ENCODE measurements around the gene INPP4A. TPM values are rescaled to one million over a fixed set of nuclear protein-coding genes. Genes with fewer than 3 reads are reported as not detected.

INPP4A gene
- total RNA-seq, 4 donors from 2014 or later, result 13.6 to 25.2 (median 17.2) TPM

GRCh38 chr2:98484652-98485452 lies 40.2 kb downstream of the INPP4A start:
- TF ChIP-seq POLR2A (IDR thresholded peaks at IDR 0.05), result no peak
- TF ChIP-seq, protein P1, sequence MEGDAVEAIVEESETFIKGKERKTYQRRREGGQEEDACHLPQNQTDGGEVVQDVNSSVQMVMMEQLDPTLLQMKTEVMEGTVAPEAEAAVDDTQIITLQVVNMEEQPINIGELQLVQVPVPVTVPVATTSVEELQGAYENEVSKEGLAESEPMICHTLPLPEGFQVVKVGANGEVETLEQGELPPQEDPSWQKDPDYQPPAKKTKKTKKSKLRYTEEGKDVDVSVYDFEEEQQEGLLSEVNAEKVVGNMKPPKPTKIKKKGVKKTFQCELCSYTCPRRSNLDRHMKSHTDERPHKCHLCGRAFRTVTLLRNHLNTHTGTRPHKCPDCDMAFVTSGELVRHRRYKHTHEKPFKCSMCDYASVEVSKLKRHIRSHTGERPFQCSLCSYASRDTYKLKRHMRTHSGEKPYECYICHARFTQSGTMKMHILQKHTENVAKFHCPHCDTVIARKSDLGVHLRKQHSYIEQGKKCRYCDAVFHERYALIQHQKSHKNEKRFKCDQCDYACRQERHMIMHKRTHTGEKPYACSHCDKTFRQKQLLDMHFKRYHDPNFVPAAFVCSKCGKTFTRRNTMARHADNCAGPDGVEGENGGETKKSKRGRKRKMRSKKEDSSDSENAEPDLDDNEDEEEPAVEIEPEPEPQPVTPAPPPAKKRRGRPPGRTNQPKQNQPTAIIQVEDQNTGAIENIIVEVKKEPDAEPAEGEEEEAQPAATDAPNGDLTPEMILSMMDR (IDR thresholded peaks at IDR 0.05), result no peak
- no peak for TF ChIP-seq POLR2AphosphoS5 (IDR thresholded peaks at IDR 0.05)
- no peak for TF ChIP-seq EP300 (IDR thresholded peaks at IDR 0.05)
- Histone ChIP-seq H3K36me3 (no peaks in the 10 kb centered on the region), H3K9me3 (no peaks in the 10 kb centered on the region), H3K4me1 (peaks cover 27% of the 10 kb centered on the region), H3K27ac (no peak overlapping the region), H3K27me3 (no peaks in the 10 kb centered on the region), H3K4me3 (no peak overlapping the region)
- peak in 1 of 2 donors; percentile 15 for DNase-seq (ENCODE audit: low spot score in 2 of 2)
- 79% methylated on average over 13 of the region's 13 CpGs for WGBS

DNA sequence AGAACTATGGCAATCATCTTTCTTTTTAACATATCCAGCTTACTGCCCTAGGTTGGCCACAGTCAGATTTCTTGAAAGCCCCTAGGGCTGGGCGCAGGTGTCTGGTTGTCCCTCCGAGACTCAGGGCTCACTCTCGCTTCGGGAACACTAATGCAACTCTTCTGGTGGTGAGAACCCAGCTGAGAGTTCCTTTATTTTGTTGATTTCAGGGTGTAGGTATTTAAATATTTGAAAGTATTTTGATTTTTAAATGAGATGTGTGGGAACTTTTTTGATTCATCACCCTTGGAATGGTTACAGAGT lies 40.7 kb downstream of the INPP4A start:
- TF ChIP-seq EP300 (IDR thresholded peaks at IDR 0.05) (no peak), POLR2AphosphoS5 (IDR thresholded peaks at IDR 0.05) (no peak), POLR2A (IDR thresholded peaks at IDR 0.05) (no peak)
- TF ChIP-seq, protein P1 (IDR thresholded peaks at IDR 0.05), result no peak
- WGBS, result 69% methylated on average over 4 of the region's 4 CpGs
- DNase-seq (ENCODE audit: low spot score in 2 of 2), result peak in 1 of 2 donors; percentile 26
- no peaks in the 10 kb centered on the region for H3K9me3 ChIP-seq
- H3K4me3 ChIP-seq, result no peak overlapping the region
- H3K36me3 ChIP-seq, result no peaks in the 10 kb centered on the region
- peaks cover 27% of the 10 kb centered on the region for H3K4me1 ChIP-seq
- no peak overlapping the region for H3K27ac ChIP-seq
- H3K27me3 ChIP-seq, result no peaks in the 10 kb centered on the region

DNA sequence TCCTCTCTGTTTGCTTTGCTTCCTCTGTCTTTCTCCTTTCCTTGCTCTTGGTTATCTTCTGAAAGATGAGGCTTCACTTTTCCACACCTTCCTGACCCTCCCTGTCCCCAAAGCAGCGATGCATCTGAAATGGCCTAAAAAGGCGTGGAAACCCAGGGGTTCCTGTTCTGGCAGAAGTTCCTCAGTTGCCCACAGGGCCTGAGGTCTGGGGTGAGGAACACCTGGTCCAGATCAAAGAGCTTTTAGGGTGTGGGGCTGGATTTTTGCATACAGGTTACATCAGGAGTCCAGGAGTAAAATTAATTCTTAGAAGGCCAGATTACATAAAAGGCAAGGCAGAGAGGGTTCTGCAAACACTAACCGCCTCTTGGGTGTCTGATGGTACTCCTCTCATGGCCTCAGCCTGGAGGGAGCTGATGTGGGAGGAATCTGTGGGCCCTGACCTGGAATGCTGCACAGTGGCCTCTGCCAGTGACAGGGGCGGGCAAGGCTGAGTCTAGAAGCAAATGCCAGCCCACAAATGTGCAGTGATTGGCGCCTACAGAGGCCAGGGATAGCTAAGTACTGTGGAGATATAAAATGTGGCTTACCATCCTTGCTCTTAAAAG lies 41.8 kb downstream of the INPP4A start:
- Histone ChIP-seq H3K4me1 (peaks cover 23% of the 10 kb centered on the region), H3K9me3 (no peaks in the 10 kb centered on the region), H3K27me3 (no peaks in the 10 kb centered on the region), H3K27ac (no peak overlapping the region), H3K4me3 (no peak overlapping the region), H3K36me3 (no peaks in the 10 kb centered on the region)
- DNase-seq (ENCODE audit: low spot score in 2 of 2), result peak in 1 of 2 donors; percentile 40
- 75% methylated on average over 5 of the region's 5 CpGs for WGBS
- TF ChIP-seq POLR2A (IDR thresholded peaks at IDR 0.05) (no peak), EP300 (IDR thresholded peaks at IDR 0.05) (no peak), POLR2AphosphoS5 (IDR thresholded peaks at IDR 0.05) (no peak)
- TF ChIP-seq, protein P1 (IDR thresholded peaks at IDR 0.05), result no peak

GRCh38 chr2:98487101-98487805 lies 42.6 kb downstream of the INPP4A start:
- peaks cover 23% of the 10 kb centered on the region for H3K4me1 ChIP-seq
- WGBS, result 92% methylated on average over 2 of the region's 2 CpGs

More at GRCh38 chr2:98487101-98487805, 42.6 kb downstream of the INPP4A start:
- DNase-seq (ENCODE audit: low spot score in 2 of 2), result no peak
- TF ChIP-seq POLR2A (IDR thresholded peaks at IDR 0.05) (no peak), EP300 (IDR thresholded peaks at IDR 0.05) (no peak), POLR2AphosphoS5 (IDR thresholded peaks at IDR 0.05) (no peak)
- TF ChIP-seq, protein P1 (IDR thresholded peaks at IDR 0.05), result no peak
- H3K36me3 ChIP-seq, result no peaks in the 10 kb centered on the region
- no peaks in the 10 kb centered on the region for H3K27me3 ChIP-seq
- H3K4me3 ChIP-seq, result no peak overlapping the region
- no peaks in the 10 kb centered on the region for H3K9me3 ChIP-seq
- H3K27ac ChIP-seq, result no peak overlapping the region
